ENCODE results near the gene SLC6A9.

The SLC6A9 gene

GRCh38 chr1:43969746-43970466 is 61.4 kb downstream of the SLC6A9 start, which contains the start of gene DPH2:
Gene DPH2 (plus strand): TSS chr1:43970010. CDS start chr1:43970176, 166 bp downstream.
- TF ChIP-seq ZNF384 (IDR thresholded peaks at IDR 0.05) (no peak), ELF4 (IDR thresholded peaks at IDR 0.05) (peak; percentile 74), TARDBP (IDR thresholded peaks at IDR 0.05) (no peak), ARNT (IDR thresholded peaks at IDR 0.05) (no peak), BHLHE40 (IDR thresholded peaks at IDR 0.05; ENCODE audit: borderline replicate concordance) (no peak), NFRKB (IDR thresholded peaks at IDR 0.05) (no peak), L3MBTL2 (conservative IDR thresholded peaks at IDR 0.05) (peak; percentile 64), CTBP1 (IDR thresholded peaks at IDR 0.05; ENCODE audit: borderline replicate concordance) (no peak), HDGF (IDR thresholded peaks at IDR 0.05; ENCODE audit: borderline replicate concordance) (no peak)
- ChIA-PET CTCF (interaction anchor here (0.6 kb wide), 1 partner anchor 57 kb away, joined by 3 read pairs; no protein-coding TSS in a partner anchor), POLR2A (interaction anchor here (0.6 kb wide), 2 partner anchors 20 to 36 kb away, joined by 3 read pairs; no protein-coding TSS in a partner anchor)
- DNase-seq (ENCODE audit: extremely low spot score) = peak; percentile 98

GRCh38 chr1:43969416-43969745 is 61.9 kb downstream of the SLC6A9 start:
- CTCF ChIA-PET = interaction anchor here (0.6 kb wide), 1 partner anchor 57 kb away, joined by 3 read pairs; no protein-coding TSS in a partner anchor
- TF ChIP-seq ARNT (IDR thresholded peaks at IDR 0.05) = no peak
- TF ChIP-seq PKNOX1 (IDR thresholded peaks at IDR 0.05) = no peak
- TF ChIP-seq TARDBP (IDR thresholded peaks at IDR 0.05) = no peak
- TF ChIP-seq SUZ12 (IDR thresholded peaks at IDR 0.05) = no peak
- TF ChIP-seq FOXK2 (IDR thresholded peaks at IDR 0.05) = no peak
- TF ChIP-seq LEF1 (IDR thresholded peaks at IDR 0.05; ENCODE audit: borderline replicate concordance) = no peak
- no peak for TF ChIP-seq BHLHE40 (IDR thresholded peaks at IDR 0.05; ENCODE audit: borderline replicate concordance)
- TF ChIP-seq CTBP1 (IDR thresholded peaks at IDR 0.05; ENCODE audit: borderline replicate concordance) = no peak
- no peak for TF ChIP-seq HDGF (IDR thresholded peaks at IDR 0.05; ENCODE audit: borderline replicate concordance)
- no peak for TF ChIP-seq ELF4 (IDR thresholded peaks at IDR 0.05)
- TF ChIP-seq FOXA1 (IDR thresholded peaks at IDR 0.05) = no peak
- TF ChIP-seq L3MBTL2 (conservative IDR thresholded peaks at IDR 0.05) = no peak
- TF ChIP-seq ZNF384 (IDR thresholded peaks at IDR 0.05) = no peak
- no peak for TF ChIP-seq NFRKB (IDR thresholded peaks at IDR 0.05)
- no peak for TF ChIP-seq FOXM1 (IDR thresholded peaks at IDR 0.05; ENCODE audit: borderline replicate concordance)
- no peak for TF ChIP-seq SP1 (IDR thresholded peaks at IDR 0.05)
- no peak for DNase-seq (ENCODE audit: extremely low spot score)
- POLR2A ChIA-PET = no interaction called here

- TF ChIP-seq FOXK2 (IDR thresholded peaks at IDR 0.05) = no peak
- no peak for TF ChIP-seq TARDBP (IDR thresholded peaks at IDR 0.05)
- no peak for TF ChIP-seq ARNT (IDR thresholded peaks at IDR 0.05)
- TF ChIP-seq FOXA1 (IDR thresholded peaks at IDR 0.05) = no peak
- no peak for TF ChIP-seq L3MBTL2 (conservative IDR thresholded peaks at IDR 0.05)
- TF ChIP-seq PKNOX1 (IDR thresholded peaks at IDR 0.05) = no peak
- TF ChIP-seq ZNF384 (IDR thresholded peaks at IDR 0.05) = no peak
- TF ChIP-seq FOXM1 (IDR thresholded peaks at IDR 0.05; ENCODE audit: borderline replicate concordance) = no peak
- TF ChIP-seq HDGF (IDR thresholded peaks at IDR 0.05; ENCODE audit: borderline replicate concordance) = no peak
- TF ChIP-seq ELF4 (IDR thresholded peaks at IDR 0.05) = no peak
- no peak for TF ChIP-seq LEF1 (IDR thresholded peaks at IDR 0.05; ENCODE audit: borderline replicate concordance)
- no peak for TF ChIP-seq CTBP1 (IDR thresholded peaks at IDR 0.05; ENCODE audit: borderline replicate concordance)
- CTCF ChIA-PET = interaction anchor here (0.5 kb wide), 1 partner anchor 79 kb away, joined by 3 read pairs; no protein-coding TSS in a partner anchor
- POLR2A ChIA-PET = no interaction called here
- no peak for DNase-seq (ENCODE audit: extremely low spot score)
Observed at GRCh38 chr1:43968348-43968948, 62.8 kb downstream of the SLC6A9 start.

GRCh38 chr1:43965316-43965715 is 65.9 kb downstream of the SLC6A9 start:
- TF ChIP-seq SUZ12 (IDR thresholded peaks at IDR 0.05) = no peak
- TF ChIP-seq ZNF384 (IDR thresholded peaks at IDR 0.05) = no peak
- TF ChIP-seq CTBP1 (IDR thresholded peaks at IDR 0.05; ENCODE audit: borderline replicate concordance) = no peak
- no peak for TF ChIP-seq SP1 (IDR thresholded peaks at IDR 0.05)
- TF ChIP-seq ELF4 (IDR thresholded peaks at IDR 0.05) = no peak
- no peak for TF ChIP-seq FOXA1 (IDR thresholded peaks at IDR 0.05)
- no peak for TF ChIP-seq HDGF (IDR thresholded peaks at IDR 0.05; ENCODE audit: borderline replicate concordance)
- no peak for TF ChIP-seq TARDBP (IDR thresholded peaks at IDR 0.05)
- TF ChIP-seq ARNT (IDR thresholded peaks at IDR 0.05) = no peak
- TF ChIP-seq FOXM1 (IDR thresholded peaks at IDR 0.05; ENCODE audit: borderline replicate concordance) = no peak
- TF ChIP-seq LEF1 (IDR thresholded peaks at IDR 0.05; ENCODE audit: borderline replicate concordance) = no peak
- no peak for TF ChIP-seq FOXK2 (IDR thresholded peaks at IDR 0.05)
- no peak for DNase-seq (ENCODE audit: extremely low spot score)
- CTCF ChIA-PET = no interaction called here
- POLR2A ChIA-PET = interaction anchor here (1.3 kb wide), 1 partner anchor 9 kb away, joined by 5 read pairs; the partner anchor contains the start of gene ATP6V0B

- POLR2A ChIA-PET = interaction anchor here (0.7 to 1.3 kb wide), 2 partner anchors 9 to 11 kb away, joined by 4 read pairs; no protein-coding TSS in a partner anchor
- DNase-seq (ENCODE audit: extremely low spot score) = no peak
- CTCF ChIA-PET = no interaction called here
- TF ChIP-seq CTBP1 (IDR thresholded peaks at IDR 0.05; ENCODE audit: borderline replicate concordance) = no peak
- TF ChIP-seq HDGF (IDR thresholded peaks at IDR 0.05; ENCODE audit: borderline replicate concordance) = no peak
- TF ChIP-seq FOXA1 (IDR thresholded peaks at IDR 0.05) = no peak
- no peak for TF ChIP-seq LEF1 (IDR thresholded peaks at IDR 0.05; ENCODE audit: borderline replicate concordance)
- TF ChIP-seq ELF4 (IDR thresholded peaks at IDR 0.05) = no peak
- no peak for TF ChIP-seq PKNOX1 (IDR thresholded peaks at IDR 0.05)
Observed at GRCh38 chr1:43963890-43964289, 67.4 kb downstream of the SLC6A9 start.
